Measurements from ENCODE around the gene PADI4. TPM values are rescaled to one million over a fixed set of nuclear protein-coding genes. Genes with fewer than 3 reads are reported as not detected.

Gene PADI4, protein sequence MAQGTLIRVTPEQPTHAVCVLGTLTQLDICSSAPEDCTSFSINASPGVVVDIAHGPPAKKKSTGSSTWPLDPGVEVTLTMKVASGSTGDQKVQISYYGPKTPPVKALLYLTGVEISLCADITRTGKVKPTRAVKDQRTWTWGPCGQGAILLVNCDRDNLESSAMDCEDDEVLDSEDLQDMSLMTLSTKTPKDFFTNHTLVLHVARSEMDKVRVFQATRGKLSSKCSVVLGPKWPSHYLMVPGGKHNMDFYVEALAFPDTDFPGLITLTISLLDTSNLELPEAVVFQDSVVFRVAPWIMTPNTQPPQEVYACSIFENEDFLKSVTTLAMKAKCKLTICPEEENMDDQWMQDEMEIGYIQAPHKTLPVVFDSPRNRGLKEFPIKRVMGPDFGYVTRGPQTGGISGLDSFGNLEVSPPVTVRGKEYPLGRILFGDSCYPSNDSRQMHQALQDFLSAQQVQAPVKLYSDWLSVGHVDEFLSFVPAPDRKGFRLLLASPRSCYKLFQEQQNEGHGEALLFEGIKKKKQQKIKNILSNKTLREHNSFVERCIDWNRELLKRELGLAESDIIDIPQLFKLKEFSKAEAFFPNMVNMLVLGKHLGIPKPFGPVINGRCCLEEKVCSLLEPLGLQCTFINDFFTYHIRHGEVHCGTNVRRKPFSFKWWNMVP
- 0.08 and 0.52 TPM in 2 replicates for total RNA-seq (2014; rRNA removed; shearing (Covaris generic))
- 0.45 TPM in 1 of 2 replicates, not detected in the other for polyA plus RNA-seq (2016; fragmentation: Nextera tagmentation; extraction: Ambion mirVana)
- long read RNA-seq: 0 reads

DNA sequence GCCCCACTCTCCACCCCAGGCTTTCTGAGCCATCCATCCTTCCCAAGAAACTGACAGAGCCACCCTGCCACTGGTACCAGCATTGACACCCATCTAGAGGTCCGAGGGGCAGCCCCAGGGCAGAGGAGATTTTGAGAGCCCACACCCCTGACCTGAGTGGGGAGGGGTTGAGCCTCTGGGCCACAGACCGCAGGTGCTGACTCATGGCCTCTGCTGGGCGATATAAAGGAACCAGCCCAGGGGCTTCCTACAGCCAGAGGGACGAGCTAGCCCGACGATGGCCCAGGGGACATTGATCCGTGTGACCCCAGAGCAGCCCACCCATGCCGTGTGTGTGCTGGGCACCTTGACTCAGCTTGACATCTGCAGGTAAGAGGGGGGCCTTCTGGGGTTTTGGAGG lies at the start of gene PADI4:
TSS of gene PADI4 (plus strand) at position 252 of the 400 bp plus-strand sequence. CDS start at position 278, 26 bp downstream.
- H3K9me3 Mint-ChIP-seq: peaks cover 6% of the 10 kb centered on the region

DNA sequence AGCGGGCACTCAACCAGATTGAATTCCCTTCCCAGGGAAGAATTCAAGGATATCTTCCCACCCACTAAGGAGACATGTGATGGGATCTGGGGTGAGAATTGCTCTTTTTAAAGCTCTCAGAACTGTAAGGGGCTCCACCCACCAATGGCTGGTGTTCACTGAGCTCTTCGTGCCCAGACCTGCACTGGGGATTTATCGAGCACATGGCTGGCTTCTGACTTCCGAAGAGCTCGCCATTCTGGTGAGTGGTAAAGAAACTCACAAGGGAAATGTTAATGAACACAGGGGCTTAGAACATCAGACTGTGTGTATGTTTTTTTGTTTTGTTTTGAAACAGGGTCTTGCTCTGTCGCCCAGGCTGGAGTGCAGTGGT lies 49.3 kb upstream of the PADI4 start:
- ATAC-seq: no peak
- Histone ChIP-seq H2AFZ (no peak overlapping the region), H3F3A (replicated peaks; ENCODE audit: low read depth) (no peaks in the 10 kb centered on the region), H3K27me3 (ENCODE audit: insufficient read depth) (no peaks in the 10 kb centered on the region), H3K9me2 (ENCODE audit: insufficient read depth) (no peaks in the 10 kb centered on the region), H3K4me2 (no peak overlapping the region), H3K4me1 (ENCODE audit: insufficient read depth) (no peaks in the 10 kb centered on the region), H3K36me3 (ENCODE audit: insufficient read depth) (no peaks in the 10 kb centered on the region), H3K4me3 (no peak overlapping the region), H4K20me1 (replicated peaks; ENCODE audit: insufficient read depth) (no peaks in the 10 kb centered on the region), H3K79me2 (replicated peaks; ENCODE audit: insufficient read depth) (no peaks in the 10 kb centered on the region), H3K27ac (ENCODE audit: low read depth) (no peak overlapping the region)
- Mint-ChIP-seq H3K27ac (peak overlapping the region; percentile 84; the same call in 1 of the 2 replicates), H3K27me3 (ENCODE audit: insufficient read depth, low read depth, poor library complexity) (peaks cover 11% of the 10 kb centered on the region), H3K9me3 (no peaks in the 10 kb centered on the region), H3K4me1 (no peaks in the 10 kb centered on the region), H3K36me3 (ENCODE audit: low read depth) (no peaks in the 10 kb centered on the region), H3K4me3 (no peak overlapping the region)
- no peak for DNase-seq (ENCODE audit: low spot score)
- TF ChIP-seq ZNF331 (CRISPR knock-in tag; IDR thresholded peaks at IDR 0.05; ENCODE audit: low read depth) (no peak), STAT1 (IDR thresholded peaks at IDR 0.05; ENCODE audit: unreplicated experiment) (no peak), JUNB (IDR thresholded peaks at IDR 0.05; ENCODE audit: unreplicated experiment) (no peak), POLR2AphosphoS5 (IDR thresholded peaks at IDR 0.05; ENCODE audit: low read depth) (no peak)
- TF ChIP-seq, protein P1, sequence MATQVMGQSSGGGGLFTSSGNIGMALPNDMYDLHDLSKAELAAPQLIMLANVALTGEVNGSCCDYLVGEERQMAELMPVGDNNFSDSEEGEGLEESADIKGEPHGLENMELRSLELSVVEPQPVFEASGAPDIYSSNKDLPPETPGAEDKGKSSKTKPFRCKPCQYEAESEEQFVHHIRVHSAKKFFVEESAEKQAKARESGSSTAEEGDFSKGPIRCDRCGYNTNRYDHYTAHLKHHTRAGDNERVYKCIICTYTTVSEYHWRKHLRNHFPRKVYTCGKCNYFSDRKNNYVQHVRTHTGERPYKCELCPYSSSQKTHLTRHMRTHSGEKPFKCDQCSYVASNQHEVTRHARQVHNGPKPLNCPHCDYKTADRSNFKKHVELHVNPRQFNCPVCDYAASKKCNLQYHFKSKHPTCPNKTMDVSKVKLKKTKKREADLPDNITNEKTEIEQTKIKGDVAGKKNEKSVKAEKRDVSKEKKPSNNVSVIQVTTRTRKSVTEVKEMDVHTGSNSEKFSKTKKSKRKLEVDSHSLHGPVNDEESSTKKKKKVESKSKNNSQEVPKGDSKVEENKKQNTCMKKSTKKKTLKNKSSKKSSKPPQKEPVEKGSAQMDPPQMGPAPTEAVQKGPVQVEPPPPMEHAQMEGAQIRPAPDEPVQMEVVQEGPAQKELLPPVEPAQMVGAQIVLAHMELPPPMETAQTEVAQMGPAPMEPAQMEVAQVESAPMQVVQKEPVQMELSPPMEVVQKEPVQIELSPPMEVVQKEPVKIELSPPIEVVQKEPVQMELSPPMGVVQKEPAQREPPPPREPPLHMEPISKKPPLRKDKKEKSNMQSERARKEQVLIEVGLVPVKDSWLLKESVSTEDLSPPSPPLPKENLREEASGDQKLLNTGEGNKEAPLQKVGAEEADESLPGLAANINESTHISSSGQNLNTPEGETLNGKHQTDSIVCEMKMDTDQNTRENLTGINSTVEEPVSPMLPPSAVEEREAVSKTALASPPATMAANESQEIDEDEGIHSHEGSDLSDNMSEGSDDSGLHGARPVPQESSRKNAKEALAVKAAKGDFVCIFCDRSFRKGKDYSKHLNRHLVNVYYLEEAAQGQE (IDR thresholded peaks at IDR 0.05; ENCODE audit: unreplicated experiment): no peak
- TF ChIP-seq, protein P2, sequence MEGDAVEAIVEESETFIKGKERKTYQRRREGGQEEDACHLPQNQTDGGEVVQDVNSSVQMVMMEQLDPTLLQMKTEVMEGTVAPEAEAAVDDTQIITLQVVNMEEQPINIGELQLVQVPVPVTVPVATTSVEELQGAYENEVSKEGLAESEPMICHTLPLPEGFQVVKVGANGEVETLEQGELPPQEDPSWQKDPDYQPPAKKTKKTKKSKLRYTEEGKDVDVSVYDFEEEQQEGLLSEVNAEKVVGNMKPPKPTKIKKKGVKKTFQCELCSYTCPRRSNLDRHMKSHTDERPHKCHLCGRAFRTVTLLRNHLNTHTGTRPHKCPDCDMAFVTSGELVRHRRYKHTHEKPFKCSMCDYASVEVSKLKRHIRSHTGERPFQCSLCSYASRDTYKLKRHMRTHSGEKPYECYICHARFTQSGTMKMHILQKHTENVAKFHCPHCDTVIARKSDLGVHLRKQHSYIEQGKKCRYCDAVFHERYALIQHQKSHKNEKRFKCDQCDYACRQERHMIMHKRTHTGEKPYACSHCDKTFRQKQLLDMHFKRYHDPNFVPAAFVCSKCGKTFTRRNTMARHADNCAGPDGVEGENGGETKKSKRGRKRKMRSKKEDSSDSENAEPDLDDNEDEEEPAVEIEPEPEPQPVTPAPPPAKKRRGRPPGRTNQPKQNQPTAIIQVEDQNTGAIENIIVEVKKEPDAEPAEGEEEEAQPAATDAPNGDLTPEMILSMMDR (conservative IDR thresholded peaks at IDR 0.05; ENCODE audit: low read depth in 2 of 2): no peak
- TF ChIP-seq, protein P3, sequence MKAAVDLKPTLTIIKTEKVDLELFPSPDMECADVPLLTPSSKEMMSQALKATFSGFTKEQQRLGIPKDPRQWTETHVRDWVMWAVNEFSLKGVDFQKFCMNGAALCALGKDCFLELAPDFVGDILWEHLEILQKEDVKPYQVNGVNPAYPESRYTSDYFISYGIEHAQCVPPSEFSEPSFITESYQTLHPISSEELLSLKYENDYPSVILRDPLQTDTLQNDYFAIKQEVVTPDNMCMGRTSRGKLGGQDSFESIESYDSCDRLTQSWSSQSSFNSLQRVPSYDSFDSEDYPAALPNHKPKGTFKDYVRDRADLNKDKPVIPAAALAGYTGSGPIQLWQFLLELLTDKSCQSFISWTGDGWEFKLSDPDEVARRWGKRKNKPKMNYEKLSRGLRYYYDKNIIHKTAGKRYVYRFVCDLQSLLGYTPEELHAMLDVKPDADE (IDR thresholded peaks at IDR 0.05): no peak

More for the DNA sequence above, at the start of gene PADI4:
- Mint-ChIP-seq H3K4me3 (no peak within 1 kb of the TSS), H3K27me3 (ENCODE audit: insufficient read depth, low read depth, poor library complexity) (peaks cover 17% of the 10 kb centered on the region), H3K36me3 (ENCODE audit: low read depth) (peaks cover 3% of the 10 kb centered on the region; the same call in 1 of the 3 replicates), H3K27ac (peak within 1 kb of the TSS; percentile 60), H3K4me1 (peaks cover 42% of the 10 kb centered on the region)
- Histone ChIP-seq H3K4me3 (no peak within 1 kb of the TSS), H3K4me1 (ENCODE audit: insufficient read depth) (peaks cover 13% of the 10 kb centered on the region; the same call in 1 of the 2 replicates), H4K20me1 (replicated peaks; ENCODE audit: insufficient read depth) (no peaks in the 10 kb centered on the region), H3F3A (replicated peaks; ENCODE audit: low read depth) (no peaks in the 10 kb centered on the region), H3K79me2 (replicated peaks; ENCODE audit: insufficient read depth) (no peaks in the 10 kb centered on the region), H2AFZ (no peak within 1 kb of the TSS), H3K27ac (ENCODE audit: low read depth) (no peak within 1 kb of the TSS), H3K9me2 (ENCODE audit: insufficient read depth) (no peaks in the 10 kb centered on the region), H3K27me3 (ENCODE audit: insufficient read depth) (no peaks in the 10 kb centered on the region), H3K36me3 (ENCODE audit: insufficient read depth) (no peaks in the 10 kb centered on the region), H3K4me2 (no peak within 1 kb of the TSS)
- DNase-seq (ENCODE audit: low spot score) (no peak), ATAC-seq (no peak)
- TF ChIP-seq, protein P2 (conservative IDR thresholded peaks at IDR 0.05; ENCODE audit: low read depth in 2 of 2): no peak
- TF ChIP-seq CREB1 (CRISPR knock-in tag; IDR thresholded peaks at IDR 0.05; ENCODE audit: low read depth) (no peak), EZH2 (IDR thresholded peaks at IDR 0.05; ENCODE audit: low read depth, unreplicated experiment) (no peak), POLR2AphosphoS5 (IDR thresholded peaks at IDR 0.05; ENCODE audit: low read depth) (no peak), ZNF114 (CRISPR knock-in tag; IDR thresholded peaks at IDR 0.05) (no peak), JUNB (IDR thresholded peaks at IDR 0.05; ENCODE audit: unreplicated experiment) (no peak), NANOG (IDR thresholded peaks at IDR 0.05; ENCODE audit: borderline replicate concordance) (no peak)
- TF ChIP-seq, protein P3 (IDR thresholded peaks at IDR 0.05): no peak

All from GM23338 (cell line).